ENCODE results near the gene TMX2. TPM values are rescaled to one million over a fixed set of nuclear protein-coding genes. Genes with fewer than 3 reads are reported as not detected.
"Not testable (repeated sequence)": the region's sequence is repeated elsewhere in the genome, so short reads cannot be mapped to it uniquely, and the experiment has no call there.

TMX2 gene, protein sequence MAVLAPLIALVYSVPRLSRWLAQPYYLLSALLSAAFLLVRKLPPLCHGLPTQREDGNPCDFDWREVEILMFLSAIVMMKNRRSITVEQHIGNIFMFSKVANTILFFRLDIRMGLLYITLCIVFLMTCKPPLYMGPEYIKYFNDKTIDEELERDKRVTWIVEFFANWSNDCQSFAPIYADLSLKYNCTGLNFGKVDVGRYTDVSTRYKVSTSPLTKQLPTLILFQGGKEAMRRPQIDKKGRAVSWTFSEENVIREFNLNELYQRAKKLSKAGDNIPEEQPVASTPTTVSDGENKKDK
- 56.7 TPM for total RNA-seq
- long read RNA-seq, transcript TMX2-201 (8 exons, 1,631 nt), result major isoform, 54 of 74 reads
- long read RNA-seq, transcript TMX2-207 (8 exons, 1,697 nt), result minor isoform, 8 of 74 reads
- long read RNA-seq, partial matches to known transcripts, result 2 of 74 reads
- long read RNA-seq, other reads (novel, unspliced or antisense), result 8 of 74 reads

DNA sequence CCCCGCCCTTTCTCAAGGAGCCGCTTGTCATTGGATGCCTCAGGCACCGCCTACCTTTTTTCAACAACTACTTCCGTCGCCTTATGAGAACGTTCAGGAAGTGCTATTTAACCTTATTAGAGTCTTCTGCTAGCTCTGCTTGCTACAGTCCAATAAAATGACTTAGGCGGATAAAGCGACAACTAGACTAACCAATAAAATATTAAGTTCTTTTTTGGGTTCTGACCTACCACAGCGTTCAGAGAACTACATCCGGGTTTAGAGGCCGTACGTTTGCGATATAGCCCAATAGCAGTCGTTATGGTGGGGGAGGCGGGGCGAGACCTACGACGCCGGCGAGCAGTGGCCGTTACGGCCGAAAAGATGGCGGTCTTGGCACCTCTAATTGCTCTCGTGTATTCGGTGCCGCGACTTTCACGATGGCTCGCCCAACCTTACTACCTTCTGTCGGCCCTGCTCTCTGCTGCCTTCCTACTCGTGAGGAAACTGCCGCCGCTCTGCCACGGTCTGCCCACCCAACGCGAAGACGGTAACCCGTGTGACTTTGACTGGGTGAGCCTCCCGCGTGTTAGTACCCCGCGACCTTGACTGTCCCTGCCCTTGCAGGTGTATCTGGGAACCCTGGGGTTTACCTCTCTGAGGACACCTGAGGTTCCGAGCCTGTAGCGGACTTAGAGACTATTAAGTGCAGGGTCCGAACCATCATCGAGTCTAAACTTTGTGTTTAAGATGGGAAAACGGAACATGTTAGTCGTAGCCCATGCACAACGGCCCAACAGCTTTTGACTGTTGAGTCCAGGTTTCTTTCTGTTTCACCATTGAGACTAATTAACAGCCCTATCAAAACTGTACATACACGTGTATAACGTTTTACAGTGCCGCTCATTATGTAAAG is at the start of gene TMX2:
Gene TMX2 (plus strand): TSS at position 338 of the 895 bp plus-strand sequence. CDS start 26 bp downstream, at position 364.
- intact Hi-C loops (cut with DNase I), result loop anchor here (2.0 to 5.0 kb wide), 2 partner anchors 28 to 45 kb away; partner anchors contain the start of genes SELENOH and ZDHHC5
- DNase-seq (ENCODE audit: low spot score), result peak; percentile 95

DNA sequence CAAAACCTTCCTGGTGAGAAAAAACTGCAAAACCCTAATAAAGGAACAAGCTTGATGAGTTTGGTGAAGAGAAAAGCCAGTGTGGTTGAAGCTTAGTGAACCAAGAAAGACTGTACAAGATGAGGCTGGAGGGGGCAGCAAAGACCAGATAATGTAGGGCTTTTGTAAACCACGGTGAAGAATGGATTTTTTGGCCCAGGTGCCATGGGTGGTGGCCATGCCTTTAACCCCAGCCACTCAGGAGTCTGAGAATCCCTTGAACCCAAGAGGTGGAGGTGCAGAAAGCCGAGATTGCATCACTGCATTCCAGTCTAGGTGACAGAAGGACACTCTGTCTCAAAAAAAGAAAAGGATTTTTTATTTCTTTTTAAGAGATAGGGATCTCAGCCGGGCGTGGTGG is 49.5 kb upstream of the TMX2 start:
- intact Hi-C loops (cut with DNase I), result no loop called here
- DNase-seq (ENCODE audit: low spot score), result no peak

DNA sequence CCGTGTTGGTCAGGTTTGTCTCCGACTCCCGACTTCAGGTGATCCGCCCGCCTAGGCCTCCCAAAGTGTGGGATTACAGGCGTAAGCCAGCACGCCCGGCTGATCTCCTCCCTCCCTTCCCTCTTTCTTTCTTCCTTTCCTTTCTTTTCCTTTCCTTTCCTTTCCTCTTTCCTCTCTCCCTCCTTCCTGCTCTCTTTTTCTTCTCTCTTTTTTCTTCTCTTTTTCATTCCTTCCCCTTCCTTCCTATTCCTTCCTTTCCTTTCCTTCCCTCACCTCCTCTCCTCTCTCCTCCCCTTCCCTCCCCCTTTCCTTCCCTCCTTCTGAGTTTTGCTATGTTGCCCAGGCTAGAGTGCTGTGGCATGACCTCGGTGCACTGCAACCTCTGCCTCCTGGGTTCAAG is 48.4 kb upstream of the TMX2 start:
- DNase-seq (ENCODE audit: low spot score), result no peak
- intact Hi-C loops (cut with DNase I), result no loop called here

DNA sequence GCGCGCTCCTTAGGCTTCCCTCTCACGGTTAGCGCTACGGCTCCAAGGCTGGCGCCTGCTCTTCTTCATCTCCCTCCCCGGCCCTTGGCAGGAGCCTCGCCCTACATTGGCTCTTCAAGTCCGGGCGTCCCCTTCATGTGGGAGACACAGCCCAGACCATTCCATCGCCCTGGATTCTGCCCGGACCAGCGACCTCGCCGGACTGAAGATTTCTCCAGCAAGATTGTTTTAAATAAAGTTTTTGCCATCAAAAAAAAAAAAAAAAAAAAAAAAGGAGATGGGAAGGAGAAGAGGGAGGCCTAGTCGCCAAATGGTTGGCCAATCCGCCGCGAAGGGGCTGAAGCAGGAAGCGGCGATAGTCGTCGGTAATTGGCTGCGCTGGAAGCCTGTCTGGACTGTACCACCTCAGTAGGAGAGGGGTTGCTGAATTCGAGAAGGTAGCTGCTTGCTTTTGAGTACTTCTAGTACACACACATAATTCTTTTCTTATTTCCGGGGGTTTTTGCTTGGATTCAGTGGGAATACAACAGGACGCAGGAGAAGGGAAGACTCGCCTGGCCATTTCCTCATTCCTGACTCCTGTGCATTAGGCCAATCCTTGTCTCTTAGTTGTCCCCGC is 45.2 kb upstream of the TMX2 start:
- intact Hi-C loops (cut with DNase I), result loop anchor here (5.0 kb wide), 2 partner anchors 45 to 75 kb away; partner anchors contain the start of genes MED19, SELENOH and TMX2
- DNase-seq (ENCODE audit: low spot score), result peak; percentile 98

DNA sequence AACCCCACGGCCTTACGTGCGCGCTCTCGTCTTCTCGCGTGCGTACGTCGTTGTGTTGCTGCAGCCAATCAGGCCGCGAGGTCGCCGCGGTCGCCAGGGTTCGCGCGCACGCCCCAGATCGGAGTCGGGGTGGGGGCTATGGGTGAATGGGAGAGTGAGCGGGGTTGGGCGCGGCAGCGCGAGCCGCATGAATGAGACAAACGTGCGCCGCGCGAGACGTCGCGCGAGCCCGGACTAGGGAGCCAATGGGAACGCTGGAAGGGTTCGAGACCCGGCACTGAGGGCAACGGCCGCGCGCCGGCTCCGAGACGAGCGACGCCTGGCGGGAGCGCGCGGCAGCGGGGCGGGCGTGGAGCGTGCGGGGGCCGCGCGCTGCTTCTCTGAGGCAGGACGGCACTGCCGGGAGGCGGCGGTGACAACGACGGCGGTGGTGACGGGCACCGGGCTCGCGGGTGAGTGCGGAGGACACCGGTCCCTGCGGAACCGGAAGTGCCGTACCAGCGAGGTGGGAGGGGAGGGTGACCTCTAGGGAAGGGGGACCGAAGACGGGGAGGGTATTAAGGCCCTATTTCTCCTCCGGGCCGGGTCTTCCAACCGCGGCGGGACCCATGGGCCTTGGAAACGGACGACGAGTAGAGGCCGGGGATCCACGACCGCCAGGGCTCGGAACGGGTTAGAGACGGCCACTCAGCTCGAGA is 44.5 kb upstream of the TMX2 start, which contains the start of gene ZDHHC5:
Gene ZDHHC5 (plus strand): TSS at position 379 of the 698 bp plus-strand sequence. CDS start 4,977 bp downstream, outside the sequence.
- DNase-seq (ENCODE audit: low spot score), result peak; percentile 99
- intact Hi-C loops (cut with DNase I), result loop anchor here (5.0 kb wide), 2 partner anchors 44 to 74 kb away; partner anchors contain the start of genes MED19, SELENOH and TMX2

DNA sequence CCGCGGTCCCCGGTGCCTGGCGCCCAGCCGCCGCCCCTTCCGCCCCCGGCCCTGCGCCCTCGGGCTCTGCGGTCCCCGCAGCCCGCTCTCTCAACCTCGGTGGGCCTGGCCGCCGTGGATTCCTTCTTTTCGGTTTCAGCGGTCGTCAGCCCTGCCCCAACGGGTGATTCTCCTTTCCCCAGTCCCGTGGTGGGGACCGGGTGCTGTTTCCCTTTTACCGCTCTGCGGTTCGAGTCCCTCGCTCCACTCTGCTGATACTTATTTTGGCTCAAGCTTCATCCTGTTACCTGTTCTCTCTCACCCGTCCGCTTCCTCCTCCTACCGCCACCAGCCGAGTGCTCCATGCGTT is 44.0 kb upstream of the TMX2 start:
- intact Hi-C loops (cut with DNase I), result loop anchor here (5.0 kb wide), 2 partner anchors 44 to 74 kb away; partner anchors contain the start of genes MED19, SELENOH and TMX2
- DNase-seq (ENCODE audit: low spot score), result no peak

DNA sequence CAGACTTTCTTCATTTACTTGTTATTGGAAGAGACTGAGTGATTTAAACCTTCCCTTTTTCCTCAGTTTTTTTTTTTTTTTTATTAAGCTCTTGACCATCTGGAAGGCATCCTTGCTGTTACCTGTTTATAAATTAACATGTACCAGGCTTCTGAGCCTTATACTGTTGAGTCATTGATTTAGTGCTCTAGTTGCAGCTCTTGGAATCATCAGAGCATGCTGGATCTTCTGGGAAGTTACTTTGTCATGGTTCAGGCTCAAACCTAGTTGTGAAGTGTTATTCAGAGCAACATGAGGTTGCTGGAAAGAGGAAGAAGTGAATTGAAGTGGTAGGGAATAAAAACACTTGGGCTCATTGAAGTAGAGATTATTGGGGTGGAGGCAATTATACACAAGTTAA is 38.1 kb upstream of the TMX2 start:
- intact Hi-C loops (cut with DNase I), result no loop called here
- DNase-seq (ENCODE audit: low spot score), result no peak

DNA sequence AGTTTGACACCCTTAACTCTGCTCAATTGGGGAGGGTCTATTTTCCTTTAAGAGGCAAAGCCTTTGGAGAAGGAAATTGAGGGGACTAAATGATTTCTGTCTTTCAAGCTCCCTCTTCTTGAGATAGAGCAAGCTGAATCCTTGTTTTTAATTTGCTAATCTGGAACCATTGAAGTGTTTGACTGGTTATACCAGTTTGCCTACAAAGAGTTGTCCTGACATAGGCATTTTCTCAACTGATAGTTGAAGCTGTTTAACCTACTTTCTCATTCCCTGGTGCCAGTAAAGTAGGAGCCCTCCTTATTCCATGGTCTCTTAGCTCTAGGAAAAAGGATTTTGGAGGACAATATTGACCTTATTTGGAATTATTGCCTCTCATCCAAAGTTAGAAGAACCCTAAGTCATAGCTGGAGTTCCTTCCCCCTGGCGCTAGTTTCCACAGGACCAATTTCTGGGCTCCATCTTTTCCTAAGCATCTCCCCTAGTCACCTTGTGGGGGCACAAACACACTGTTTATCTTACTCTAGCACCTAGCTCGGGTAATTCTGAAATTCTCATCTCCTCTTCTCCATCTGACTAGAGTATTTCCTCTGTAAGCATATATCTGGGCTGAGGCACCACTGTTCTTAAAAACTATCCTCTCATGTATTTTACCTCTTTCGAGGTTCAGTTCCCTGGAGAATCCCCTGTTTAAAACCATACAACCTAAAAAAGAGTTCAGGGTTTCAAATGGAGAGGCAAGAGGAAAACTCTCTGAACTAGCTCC is 37.0 kb upstream of the TMX2 start:
- DNase-seq (ENCODE audit: low spot score), result no peak

DNA sequence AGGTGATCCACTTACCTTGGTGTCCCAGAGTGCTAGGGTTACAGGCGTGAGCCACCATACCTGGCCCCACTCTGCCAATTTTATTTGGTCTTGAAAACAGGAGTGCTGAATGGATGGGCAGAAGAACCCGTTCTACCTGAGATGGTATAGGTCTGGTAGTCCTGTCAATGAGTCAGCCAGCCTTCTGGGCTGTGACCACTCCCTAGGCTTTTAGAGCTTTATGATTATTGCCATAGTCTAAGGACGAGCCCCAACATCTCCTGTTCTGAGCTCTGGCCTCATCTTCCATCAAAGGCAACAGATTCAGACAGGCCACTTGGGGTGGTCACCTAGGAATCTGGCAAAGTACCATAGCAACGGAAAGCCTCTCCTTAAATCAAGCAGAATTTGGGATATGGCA is 33.0 kb upstream of the TMX2 start:
- intact Hi-C loops (cut with DNase I), result no loop called here
- DNase-seq (ENCODE audit: low spot score), result no peak

More for the DNA sequence above, 37.0 kb upstream of the TMX2 start:
- intact Hi-C loops (cut with DNase I), result no loop called here

DNA sequence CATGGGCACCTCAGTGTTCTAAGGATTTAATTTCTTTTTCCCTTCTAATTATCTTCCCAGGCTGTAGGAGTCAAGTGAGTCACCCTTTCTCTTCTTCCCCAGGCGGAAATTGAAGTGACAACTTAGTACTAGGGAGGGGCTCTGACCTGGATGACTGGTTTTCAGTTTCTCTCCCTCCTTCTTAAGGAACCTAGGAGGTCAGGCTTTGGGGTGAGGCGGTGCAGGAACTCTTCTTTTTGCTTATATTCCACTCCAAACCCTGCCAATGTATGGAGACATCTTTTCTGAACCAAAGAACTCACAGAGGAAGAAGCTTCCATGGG is 31.9 kb upstream of the TMX2 start:
- intact Hi-C loops (cut with DNase I), result no loop called here
- DNase-seq (ENCODE audit: low spot score), result no peak

DNA sequence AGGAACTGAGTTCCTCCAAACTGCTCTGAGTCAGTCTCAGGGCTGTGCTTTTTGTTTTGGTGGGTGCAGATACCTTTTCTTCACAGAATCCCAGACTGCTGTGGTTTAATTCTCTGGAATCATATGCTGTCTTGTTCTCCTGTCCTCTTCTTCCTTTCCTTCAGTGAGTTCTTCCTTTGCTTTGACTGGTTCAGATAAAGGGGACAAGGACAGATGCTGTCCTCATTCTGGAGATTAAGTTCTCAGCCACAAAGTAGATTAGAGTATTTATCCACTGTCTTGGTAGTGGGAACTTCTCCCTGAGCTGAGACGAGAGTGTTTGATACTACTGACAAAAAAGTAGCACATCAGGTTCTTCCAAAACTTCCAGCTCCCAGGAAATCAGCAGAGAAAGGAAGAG is 31.2 kb upstream of the TMX2 start:
- no peak for DNase-seq (ENCODE audit: low spot score)
- intact Hi-C loops (cut with DNase I), result no loop called here

DNA sequence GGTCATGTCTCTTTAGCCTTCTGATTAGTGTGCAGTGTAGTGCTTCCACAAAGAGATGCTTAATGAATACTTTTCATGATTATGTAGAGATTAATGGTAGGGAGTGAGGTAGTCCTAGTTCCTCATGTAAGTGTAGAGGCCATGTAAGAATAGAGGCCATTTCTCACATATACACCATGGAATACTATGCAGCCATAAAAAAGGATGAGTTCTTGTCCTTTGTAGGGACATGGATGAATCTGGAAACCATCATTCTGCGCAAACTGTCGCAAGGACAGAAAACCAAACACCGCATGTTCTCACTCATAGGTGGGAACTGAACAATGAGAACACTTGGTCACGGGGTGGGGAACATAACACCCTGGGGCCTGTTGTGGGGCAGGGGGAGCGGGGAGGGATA is 21.9 kb upstream of the TMX2 start:
- intact Hi-C loops (cut with DNase I); DNase-seq (ENCODE audit: low spot score): not testable (repeated sequence)

DNA sequence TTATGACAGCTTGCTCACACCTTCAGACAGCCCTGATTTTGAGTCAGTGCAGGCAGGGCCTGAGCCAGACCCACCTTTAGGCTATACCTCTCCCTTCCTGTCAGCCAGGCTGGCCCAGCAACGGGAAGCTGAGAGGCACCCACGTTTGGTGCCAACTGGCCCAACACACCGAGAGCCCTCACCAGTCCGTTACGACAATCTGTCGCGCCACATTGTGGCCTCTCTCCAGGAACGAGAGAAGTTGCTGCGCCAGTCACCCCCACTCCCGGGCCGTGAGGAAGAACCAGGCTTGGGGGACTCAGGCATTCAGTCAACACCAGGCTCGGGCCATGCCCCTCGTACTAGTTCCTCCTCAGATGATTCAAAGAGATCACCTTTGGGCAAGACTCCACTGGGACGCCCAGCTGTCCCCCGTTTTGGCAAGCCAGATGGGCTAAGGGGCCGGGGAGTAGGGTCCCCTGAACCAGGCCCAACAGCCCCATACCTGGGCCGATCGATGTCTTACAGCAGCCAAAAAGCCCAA is 13.5 kb upstream of the TMX2 start:
- DNase-seq (ENCODE audit: low spot score), result no peak
- intact Hi-C loops (cut with DNase I), result no loop called here

DNA sequence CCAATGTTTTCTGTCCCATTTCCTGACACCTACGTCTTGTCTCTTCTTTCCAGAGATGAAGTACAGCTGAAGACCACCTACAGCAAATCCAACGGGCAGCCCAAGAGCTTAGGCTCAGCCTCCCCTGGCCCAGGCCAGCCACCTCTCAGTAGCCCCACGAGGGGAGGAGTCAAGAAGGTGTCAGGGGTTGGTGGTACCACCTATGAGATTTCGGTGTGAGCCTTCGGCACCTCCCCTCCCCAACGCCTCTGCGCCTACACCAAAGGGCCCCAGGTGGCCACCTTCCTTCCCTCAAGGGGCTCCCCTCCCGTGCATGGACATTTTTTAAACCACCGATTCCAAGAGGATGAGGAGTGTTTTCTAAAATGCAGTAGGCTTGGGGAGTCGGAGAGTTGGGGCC is 12.6 kb upstream of the TMX2 start:
- intact Hi-C loops (cut with DNase I), result no loop called here
- no peak for DNase-seq (ENCODE audit: low spot score)

DNA sequence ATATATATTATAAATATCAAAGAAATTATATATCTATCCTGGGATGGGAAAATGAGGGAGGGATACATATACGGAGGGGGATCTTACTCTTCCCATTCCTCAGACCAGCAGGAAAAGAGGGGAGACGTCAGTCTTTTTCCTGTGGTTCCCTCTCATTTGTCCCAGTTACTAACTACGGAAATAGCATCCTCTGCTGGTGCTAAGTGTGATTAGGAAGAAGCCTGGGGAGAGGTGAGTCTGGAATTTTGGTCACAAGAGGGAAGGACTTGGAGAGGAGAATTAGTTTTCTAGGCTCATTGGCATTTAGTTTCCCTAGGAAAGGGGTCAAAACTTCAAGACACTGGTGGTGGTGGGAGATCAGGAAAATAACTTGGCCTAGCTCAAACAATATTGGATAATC is 12.0 kb upstream of the TMX2 start:
- DNase-seq (ENCODE audit: low spot score), result no peak
- intact Hi-C loops (cut with DNase I), result no loop called here

DNA sequence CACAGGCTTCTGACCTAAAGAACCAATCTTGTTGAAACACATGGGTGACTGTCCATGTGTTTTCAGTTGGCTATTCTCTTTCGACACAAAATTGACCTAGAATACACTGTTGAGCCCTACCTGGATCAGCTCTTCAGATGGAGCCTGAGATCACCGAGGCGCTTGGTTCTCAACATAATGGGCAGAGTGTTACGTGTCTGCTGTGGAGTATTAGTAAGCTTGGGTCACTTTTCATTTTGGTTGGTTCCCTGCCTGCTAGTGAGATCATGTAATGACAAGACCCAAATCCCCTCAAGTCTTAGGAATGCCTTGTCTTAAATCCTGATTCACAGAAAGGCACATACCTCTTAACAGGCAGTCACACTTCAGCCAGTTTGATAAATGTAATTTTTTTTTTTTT is 9.1 kb upstream of the TMX2 start:
- DNase-seq (ENCODE audit: low spot score), result no peak
- intact Hi-C loops (cut with DNase I), result no loop called here

DNA sequence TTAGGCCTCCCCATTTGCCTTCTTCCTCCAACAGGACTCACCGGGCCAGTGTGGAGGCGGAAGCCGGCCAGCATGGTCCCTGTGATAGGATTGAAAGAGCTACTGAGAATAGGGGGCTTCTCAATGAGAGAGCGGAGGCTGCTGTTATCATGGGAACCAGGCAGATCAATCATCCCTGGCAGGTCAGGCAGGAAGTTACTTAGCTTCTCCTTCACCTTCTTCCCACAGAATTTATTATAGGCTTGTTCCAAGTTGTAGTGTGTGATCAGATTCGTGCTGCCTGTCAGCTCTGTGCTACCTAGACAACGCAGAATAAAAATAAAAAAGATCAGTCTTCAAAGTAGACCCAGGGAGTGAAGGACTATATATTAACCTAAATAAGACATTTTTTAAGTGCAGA is 7.5 kb upstream of the TMX2 start:
- DNase-seq (ENCODE audit: low spot score), result no peak
- intact Hi-C loops (cut with DNase I), result no loop called here

DNA sequence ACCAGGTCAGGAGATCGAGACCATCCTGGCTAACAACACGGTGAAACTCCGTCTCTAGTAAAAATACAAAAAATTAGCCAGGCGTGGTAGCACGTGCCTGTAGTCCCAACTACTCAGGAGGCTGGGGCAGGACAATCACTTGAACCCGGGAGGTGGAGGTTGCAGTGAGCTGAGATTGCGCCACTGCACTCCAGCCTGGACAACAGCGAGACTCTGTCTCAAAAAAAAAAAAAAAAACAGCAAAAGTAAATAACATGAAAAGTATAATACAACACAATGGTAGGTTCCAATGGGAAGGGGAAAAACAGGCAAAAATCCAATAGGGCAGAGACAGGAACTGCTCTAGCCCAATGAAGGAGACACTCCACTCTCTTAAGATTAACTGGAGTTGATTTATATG is 7.0 kb upstream of the TMX2 start:
- DNase-seq (ENCODE audit: low spot score); intact Hi-C loops (cut with DNase I): not testable (repeated sequence)

Data from cardiac septum (tissue), 1 donor.